Suppressor macrophage treated with lipopolysaccharide for 1 hour (primary cell): Measurements from ENCODE around the gene FASTK.

Source experiments
- DNase-seq, 3 donors: peaks; one replicate each; pipeline ENCODE4 v3.0.0-alpha.2; 2020 to 2022

Gene FASTK, protein sequence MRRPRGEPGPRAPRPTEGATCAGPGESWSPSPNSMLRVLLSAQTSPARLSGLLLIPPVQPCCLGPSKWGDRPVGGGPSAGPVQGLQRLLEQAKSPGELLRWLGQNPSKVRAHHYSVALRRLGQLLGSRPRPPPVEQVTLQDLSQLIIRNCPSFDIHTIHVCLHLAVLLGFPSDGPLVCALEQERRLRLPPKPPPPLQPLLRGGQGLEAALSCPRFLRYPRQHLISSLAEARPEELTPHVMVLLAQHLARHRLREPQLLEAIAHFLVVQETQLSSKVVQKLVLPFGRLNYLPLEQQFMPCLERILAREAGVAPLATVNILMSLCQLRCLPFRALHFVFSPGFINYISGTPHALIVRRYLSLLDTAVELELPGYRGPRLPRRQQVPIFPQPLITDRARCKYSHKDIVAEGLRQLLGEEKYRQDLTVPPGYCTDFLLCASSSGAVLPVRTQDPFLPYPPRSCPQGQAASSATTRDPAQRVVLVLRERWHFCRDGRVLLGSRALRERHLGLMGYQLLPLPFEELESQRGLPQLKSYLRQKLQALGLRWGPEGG

DNA sequence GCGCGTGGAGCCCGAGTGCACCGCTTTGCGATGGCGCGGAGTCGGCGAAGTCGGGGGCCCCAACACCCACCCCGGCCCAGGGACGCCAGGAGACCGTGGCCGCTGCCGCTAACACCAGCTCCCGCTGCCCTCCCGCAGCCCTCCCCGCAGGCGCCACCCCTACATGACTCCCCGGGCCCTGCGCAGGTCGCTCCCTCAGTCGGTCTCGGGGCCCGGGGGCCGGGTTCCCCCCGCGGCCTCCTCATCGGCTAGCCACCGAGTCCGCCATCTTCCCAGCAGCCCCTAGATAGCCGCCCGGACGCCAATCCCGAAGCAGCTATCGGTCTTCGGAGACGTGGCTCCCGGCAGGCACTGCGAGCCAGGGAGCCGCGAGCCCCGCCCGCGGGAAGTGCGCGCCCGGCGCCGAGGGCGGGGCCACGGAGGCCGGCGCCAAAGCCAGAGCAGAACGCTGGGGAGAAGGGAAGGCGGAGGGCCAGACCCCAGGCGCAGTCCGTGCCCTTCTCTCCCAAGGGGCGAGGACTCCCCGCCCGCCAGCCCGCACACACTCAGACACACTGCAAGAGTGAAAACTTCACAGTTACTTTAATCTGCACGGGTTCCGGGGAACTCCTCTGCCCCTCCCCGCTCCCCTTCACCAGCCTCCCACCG, at the start of gene FASTK:
Gene FASTK, minus strand, starts transcription at position 288 of the 648 bp plus-strand sequence. Its CDS starts 43 bp downstream, at position 245.
- peak; percentile 93 to 97 (median 95) for DNase-seq

DNA sequence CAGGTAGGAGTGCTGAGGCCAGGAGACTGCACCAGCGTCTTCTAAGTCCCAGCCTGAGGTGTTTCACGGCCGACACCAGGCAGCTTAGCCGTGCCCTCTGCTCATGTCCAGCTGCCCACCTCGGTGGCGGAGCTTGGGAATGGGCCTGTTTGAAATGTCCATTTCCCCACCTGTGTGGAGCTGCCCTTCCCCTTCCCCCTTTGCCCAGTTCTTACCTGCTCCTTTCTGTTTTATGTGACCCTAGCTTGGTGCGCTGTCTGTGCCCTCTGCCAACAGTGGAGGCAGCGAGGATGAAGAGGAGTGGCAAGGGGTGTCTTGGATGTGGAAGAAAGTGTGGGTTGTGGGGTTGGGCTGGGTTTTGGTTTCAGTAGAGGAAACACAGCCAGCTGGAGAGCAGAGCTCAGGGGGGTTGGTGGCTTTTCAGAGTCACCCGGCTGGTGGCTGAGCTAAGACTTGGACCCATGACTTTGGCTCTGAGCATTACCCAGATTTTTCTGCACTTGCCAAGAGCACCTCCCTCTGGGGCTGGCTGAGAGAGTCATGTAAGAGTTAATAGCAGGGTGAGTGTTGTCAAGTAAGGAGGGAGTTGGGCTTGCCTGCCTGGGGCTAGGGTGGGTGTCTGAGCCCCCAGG, 49.5 kb upstream of the FASTK start:
- DNase-seq: no peak

DNA sequence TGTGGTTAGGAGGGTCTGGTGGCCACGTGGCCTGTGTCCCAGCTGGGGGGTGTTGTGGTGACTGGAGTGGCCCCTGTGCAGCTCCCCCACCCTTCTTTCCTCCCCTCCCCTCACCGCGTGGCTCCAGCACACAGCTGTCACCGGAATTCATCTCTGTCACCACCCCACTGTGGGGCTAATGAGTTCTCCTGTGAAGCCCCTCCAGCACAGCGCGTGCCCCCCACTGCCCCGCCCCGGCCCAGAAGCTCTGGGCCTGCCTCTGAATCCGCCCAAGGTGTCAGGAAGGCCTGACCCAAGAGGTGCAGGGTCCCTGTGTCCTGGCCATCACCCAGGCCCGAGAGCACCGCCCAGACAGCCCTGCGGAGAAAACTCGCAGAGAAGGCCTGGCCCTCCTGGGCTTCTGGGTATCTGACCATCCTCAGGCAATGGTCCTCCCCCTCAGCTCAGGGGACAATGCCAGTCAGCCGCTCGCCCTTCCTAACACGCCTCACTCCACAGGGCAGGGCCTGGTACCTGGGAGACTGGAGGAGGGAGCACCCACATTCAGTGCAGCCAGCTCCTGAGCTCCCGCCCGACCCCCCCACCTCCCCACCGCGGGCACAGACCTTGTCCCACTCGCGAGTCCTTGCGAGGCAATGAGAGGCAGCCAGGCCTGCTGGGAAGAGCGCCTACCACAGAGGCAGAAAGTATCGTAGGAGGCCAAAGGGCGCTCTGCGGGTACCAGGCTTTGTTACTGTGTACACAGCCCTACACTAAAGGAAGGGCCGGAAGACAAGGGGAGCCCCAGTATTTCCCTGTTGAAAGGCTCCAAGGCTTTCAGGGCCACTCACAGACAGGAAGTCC, 48.7 kb upstream of the FASTK start:
- DNase-seq: no peak

DNA sequence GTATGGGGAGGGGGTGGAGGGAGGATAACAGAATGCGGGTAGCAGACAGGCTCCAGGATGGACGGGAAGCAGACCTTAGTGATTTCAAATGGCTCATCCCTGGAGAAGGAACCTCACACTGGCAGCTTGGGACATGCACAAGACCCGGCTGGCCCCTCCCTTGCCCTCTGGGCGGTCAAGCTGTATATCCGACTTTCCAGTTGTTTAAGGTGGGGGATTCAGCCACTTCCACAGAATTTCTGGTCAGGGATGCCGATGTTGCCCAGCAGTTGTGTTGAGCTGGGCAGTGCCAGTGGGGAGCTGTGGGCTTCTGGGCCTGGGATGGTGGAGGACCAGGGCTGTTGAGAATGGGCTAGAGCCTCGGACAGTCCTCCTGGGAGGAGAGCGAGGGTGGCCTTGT, 48.1 kb upstream of the FASTK start:
- DNase-seq: no peak

DNA sequence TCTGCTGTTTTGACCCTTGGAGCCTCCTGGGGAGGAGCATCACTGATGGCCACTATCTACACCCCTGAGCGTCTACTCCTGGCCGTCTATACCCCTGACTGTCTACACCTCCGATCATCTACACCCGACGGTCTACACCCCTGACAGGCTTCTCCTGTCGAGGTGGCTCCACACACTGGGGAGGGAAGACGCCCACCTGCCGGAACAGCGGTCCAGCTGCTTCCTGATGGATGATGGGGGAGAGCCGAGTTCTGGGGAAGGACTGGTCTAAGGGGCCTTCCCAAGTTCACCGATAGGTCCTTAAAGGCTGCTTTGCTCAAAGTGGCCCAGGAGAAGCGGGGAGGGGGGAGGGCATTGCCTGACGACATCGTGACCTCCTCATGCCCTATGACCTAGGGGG, 47.5 kb upstream of the FASTK start:
- no peak for DNase-seq

DNA sequence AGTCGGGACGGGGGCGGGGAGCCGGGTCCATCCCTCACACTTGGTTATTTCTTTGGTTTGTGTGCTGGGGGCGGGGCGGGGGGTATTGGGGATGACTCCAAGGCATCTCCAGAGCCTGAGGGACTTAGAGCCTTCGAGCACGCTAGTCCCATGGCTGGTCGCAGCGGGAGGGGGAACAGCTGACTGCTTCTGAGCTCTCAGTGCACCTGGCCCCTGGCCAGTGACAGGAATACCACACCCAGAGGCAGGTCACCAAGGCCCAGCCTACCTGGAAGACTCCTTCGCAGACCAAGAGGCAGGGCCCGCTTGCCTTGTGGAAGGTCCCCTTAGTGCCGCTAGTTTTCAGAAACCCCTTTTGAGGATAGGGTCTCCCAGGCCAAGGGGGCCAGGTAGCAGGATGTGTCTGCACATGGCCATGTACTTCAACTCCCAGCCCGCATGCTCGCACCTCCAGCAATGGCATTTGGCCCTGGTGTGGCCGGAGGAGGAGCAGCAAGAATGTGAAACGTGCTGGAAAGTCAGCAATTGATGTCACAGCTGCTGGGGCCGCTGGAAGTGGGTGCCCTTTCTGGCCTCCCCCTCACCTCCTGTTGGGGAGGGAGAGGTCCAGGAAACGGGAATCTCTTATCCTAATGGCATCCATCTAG, 46.0 kb upstream of the FASTK start:
- DNase-seq: no peak

DNA sequence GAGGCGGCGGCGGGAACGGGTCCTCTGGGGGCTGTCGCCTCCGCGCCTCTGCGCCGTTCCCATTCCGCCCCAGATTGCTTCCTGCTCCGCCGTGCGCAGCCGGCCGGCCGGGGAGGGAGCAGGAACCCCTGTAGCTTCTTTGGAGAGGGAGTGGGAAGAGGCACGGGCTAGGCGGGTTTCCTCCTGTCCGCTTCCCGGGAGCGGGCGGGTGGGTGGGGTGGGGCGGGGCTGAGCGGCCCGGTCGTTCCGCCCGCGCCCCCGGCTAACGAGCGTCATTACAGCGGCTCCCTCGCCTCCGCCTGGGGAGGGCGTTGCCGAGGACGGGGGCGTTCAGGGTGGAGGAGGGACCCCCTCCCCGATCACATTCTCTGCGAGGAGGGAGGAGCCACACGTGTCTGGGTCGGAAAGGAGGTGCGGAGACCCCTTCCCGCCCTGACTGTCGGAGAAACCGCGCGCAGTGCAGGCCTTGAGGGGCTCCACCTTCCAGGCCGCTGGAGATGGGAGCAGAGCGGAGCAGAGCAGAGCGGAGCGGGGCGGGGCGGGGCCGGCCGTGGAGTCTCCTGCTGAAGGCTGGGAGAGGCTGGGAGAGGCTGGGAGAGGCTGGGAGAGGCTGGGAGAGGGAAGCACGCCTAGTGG, 45.4 kb upstream of the FASTK start:
- no peak for DNase-seq

DNA sequence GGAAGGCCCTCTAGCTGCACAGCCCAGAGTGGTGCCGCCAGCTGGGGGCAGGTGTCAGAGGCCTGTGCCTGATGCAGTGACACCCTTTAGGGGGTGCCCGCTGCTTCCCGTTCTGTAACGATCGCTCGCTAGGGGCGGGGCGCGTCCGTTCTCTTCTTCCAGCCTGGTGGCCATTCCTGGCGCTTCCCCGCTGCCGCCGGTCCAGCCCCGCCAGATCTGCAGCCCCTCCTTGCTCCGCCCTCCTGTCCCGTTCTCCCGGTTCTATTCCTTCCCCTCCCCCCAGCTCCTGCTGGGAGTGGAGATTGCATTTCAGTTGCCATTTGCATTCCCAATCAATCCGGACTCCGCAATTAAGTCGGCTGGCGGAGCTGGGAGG, 44.8 kb upstream of the FASTK start:
- DNase-seq: no peak

DNA sequence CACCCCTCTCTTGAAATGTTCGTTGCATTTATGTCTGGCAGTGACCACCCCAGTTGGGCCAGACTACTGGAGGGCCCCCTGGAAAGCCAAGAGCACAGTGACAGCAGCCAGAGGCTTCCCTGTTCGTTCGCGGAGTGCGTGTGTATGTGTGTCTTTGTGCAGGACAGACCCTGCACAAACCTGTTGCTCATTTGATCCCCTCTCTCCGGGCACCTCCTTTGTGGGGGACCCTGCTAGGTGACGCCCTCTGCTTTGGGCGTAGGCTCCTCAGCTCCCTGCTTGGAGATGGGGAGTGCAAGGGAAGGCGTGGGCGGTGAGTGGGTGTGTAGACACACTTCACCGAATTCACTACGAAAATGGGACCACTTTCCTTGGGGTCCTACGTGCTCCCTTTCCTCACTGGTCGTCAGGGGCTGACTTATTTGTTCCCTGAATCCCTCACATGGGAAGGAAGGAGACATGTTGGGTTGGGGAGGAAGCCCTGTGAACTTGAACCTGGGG, 44.3 kb upstream of the FASTK start:
- no peak for DNase-seq

DNA sequence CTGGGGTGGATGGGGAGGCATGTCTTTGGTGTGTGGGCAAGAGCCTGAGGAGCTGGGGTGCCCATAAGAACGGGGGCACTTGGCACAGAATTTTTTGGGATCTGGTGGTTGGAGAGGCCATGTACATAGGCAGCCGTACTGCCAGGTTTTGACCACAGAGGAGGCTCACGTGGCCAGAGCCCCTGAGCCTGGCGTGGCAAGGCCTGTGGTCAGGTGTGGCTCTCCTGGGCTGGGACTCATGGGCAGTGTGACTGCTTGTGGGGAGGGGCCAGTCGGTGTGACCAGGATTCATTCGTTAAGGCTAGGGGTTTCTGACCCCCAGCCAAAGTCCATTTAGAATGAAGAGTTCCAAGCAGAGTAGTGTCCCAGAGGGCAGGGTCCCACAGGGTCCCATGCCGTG, 43.9 kb upstream of the FASTK start:
- no peak for DNase-seq

DNA sequence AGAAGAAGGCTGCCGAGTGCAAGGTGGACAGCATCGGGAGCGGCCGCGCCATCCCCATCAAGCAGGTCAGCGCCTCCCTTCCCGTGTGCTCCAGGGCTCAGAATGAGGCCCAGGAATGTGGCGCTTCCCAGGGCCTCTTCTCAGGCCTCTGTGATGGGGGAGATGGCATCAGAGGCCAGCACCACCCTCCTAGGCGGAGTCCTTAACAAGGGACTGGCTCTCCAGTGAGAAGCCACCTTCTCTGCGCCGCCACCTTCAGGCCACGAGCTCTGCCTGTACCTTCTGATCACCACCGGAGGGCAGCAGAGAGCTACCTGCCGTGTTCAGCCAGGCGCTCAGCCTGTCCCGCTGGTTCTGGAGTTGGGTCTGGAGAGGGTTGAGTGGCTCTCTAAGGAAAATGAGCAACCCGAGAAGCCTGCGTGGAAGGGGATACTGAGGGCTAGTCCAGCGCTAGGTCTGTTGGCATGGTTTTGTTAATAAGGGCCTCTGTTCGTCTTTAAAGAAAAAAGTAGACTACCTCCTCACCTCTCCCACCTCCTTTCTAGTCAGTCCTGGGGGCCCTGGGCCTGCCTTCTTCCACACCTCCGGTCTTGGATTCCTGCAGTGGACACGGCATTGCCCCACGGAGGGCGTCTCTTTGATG, 43.3 kb upstream of the FASTK start:
- DNase-seq: peak; percentile 72 to 88 (median 81)

DNA sequence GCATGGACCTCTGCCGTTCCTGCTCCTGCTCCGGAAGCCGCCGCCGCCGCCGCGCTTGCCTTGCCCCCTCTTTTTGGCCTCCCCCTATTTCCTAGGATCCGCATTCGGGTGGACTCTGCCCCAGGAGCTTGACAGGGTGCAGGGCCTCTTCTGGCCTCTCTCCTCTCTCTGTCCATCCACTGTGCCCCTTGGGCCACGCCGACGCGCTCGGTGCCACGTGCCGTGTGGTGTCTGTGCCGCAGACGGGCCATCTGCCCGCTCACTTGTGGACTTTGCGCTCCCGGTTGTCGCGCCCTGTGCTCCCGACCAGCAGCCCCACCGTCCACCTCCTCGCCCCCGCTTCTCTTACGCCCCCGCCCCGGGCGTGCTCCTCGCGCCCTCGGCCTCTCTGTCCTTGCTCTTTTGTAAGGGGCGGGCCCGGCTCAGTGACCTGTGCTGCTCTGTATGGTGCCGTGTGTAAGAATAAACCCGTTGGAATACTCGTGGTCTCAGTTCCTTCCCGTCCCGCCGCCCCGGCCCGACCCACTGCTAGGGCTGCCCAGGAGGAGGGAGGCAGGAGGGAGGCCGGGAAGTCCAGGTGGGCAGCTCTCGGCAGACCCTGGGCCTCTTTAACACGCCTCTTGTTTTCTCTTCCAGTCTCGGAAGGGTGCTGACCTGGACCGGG, 42.7 kb upstream of the FASTK start:
- DNase-seq: no peak

DNA sequence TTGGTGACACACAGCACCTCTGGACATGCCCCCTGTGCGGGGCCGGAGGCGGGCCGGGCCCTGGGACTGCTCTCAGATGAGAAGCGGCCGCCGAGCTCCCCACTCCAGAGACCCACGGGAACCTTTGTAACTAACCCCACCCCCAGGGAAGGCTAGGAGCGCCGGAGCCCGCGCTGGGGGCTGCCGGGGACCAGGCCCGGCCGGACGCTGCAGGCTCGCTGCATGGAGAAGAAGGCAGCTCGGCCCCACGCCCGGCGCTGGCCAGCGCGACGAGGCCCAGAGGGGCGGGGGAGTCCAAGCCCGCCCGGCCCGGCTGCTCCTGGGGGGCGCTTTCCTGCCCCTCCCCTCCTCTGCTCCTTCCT, 42.2 kb upstream of the FASTK start:
- DNase-seq: no peak

DNA sequence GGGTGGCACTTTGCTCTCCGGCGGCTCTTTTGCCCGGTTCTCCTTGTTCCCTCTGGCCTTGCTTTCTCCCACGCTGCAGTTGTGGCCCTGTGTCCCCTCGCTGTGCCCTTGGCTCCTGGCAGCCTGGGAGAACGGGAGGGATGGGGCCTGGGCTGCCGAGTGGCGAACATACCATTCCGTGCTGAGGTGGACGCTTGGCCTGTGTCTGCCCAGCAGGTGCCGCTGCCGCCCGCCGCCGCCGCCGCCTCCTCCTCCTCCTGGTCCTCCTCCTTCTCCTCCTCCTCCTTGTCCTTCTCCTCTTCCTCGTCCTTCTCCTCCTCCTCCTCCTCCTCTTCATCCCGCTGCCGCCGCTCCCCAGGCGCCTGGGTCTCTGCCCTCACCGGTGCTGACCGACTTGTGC, 41.7 kb upstream of the FASTK start:
- DNase-seq: no peak

DNA sequence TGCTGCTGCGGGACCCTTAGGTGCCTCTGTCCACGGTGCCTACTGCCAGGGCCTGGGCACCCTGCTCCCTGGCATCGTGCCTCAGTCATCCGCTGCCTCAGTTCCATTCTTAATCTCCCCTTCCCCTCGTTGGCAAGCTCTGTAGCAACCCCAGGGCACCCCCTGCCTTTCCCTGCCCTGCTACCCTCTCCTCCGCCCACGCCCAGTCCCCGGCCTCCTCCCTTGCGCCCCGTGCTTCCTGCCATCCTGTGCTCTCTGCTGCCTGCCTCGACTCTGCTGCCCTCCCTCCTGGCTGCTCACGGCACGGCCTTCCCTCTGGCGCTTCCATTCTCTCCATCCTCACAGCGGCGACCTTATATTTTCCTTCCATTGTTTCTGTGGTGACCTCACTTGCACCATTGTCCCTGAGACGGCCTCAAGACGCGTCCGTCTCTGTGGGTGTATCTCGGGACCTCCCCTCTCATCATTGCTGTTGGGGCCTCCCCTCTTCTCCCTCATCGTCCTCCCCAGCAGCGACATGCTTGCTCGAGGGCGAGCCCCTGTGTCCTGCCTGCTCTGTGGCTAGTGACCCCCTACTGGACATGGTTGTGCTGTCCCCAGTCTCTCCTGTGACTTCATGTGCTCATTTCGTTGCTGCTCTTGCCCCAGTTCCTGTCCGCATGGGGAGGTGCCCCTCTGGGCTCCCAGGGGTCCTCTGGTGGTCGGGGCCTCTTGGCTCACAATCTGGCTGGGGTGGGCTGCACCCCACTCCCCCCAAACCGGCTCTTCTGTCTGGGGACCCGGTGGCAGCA, 41.0 kb upstream of the FASTK start:
- no peak for DNase-seq

DNA sequence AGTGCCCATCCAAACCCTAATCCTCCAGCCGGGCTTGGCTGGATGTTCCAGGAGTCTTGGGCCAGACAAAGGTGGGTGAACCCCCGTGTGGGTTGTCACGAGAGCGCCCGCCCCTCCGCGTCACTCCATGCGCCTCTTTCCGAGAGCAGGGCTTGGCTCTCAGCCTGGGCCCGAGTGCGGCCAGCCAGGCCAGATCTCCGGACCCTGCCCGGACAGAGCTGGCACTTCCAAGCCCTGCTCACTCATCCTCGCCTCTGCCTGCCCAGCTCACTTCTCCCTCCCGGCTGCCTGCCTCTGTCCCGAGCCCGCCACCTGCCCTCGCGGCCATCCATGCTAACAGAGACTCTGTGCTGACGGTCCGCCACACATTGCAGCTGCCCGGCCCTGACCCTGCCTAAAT, 40.3 kb upstream of the FASTK start:
- DNase-seq: no peak

DNA sequence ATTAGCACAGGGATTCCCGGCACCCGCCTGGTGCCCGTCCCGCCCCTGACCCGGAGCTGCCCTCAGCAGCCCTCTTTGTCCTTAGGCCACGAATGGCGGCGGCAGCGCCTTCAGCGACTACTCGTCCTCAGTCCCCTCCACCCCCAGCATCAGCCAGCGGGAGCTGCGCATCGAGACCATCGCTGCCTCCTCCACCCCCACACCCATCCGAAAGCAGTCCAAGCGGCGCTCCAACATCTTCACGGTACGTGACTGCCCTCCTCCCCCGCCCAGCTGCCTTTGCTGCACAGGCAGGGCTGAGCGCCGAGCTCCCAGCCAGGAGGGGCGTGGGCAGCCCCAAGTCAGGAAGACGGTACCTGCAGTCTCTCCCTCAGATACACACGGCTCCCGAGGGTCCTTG, 39.3 kb upstream of the FASTK start:
- DNase-seq: no peak

DNA sequence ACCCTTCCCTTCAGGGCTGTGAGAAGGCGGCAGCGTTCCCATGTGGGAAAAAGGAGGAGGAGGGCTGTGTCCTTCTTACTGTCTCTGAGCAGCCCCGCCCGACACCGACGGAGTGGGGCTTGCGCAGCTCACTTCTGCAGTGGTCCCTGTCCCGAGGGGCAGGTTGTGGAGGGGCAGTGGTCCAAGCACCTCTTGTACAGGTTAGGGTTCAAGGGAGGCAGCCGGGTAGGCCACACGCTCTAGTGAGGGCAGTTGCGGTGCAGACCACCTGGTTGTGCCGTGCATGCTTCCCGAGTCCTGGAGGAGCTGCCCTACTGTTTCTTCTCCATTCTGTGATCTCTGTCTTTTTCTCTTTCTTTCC, 38.4 kb upstream of the FASTK start:
- DNase-seq: no peak

DNA sequence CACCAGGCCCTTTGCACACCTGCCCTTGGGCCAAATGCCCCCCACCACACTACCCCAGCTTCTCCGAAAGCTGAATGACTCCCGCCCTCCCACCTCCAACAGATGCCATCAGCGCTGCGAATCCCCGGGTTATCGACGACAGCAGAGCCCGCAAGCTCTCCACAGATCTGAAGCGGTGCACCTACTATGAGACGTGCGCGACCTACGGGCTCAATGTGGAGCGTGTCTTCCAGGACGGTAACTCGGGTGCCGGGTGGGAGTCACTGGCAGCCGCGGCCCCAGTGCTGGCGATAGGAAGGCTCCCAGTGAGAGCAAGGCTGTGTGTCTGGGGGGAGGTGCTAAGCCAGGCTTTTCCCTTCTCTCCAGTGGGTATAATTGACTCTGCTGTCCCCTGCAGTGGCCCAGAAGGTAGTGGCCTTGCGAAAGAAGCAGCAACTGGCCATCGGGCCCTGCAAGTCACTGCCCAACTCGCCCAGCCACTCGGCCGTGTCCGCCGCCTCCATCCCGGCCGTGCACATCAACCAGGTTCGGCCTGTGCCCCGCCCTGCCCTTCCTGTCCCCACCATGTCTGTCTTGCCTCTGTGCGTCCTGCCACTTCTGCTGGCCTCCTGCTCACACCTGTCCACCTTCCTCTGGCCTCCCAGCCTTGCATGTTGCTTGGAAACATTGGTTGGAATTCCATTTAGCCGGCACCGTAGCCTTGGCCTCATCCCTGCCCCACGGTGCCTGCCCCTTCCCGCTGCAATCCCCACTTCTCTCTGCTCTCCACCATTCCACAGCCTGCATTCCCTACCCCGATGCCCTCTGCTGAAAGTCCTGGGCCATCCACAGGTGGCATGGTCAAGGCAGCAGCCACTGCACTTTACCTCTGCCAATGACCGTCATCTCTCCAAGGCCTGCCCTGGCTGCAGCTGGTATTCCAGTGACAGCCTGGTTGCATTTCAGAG, 37.8 kb upstream of the FASTK start:
- DNase-seq: no peak
